HCT116 (cell line): ENCODE measurements around the gene PRR36. TPM values are rescaled to one million over a fixed set of nuclear protein-coding genes. Genes with fewer than 3 reads are reported as not detected.

ENCODE experiments used
- ATAC-seq: fragments of 200-7000 bp; cut with Tn5 transposase; 2 replicates; pipeline ENCODE4 v1.9.1; 2020; ENCODE audit warnings: mild to moderate bottlenecking, moderate library complexity
- BruUV-seq: library from RNA; stranded (reverse); fragments of 400-500 nt; replicated peaks from 2 replicates; lab custom pipeline; 2021; lab: Mats Ljungman, UMichigan
- CTCF ChIA-PET: fragments of 300-600 bp; sonication (Branson Sonifier 250); formaldehyde crosslinking; loops from one replicate; lab custom pipeline; 2021; ENCODE audit warnings: antibody characterized with exemption; lab: Charles Lee
- POLR2A ChIA-PET: fragments of 300-600, 350-600 bp; sonication (Branson Sonifier 250); formaldehyde crosslinking; loops from one replicate; lab custom pipeline; 2021; ENCODE audit warnings: antibody characterized with exemption; lab: Charles Lee
- RAD21 ChIA-PET, 2 experiments: fragments of 300-600 bp; sonication (Branson Sonifier 250); formaldehyde crosslinking; loops; one replicate each; lab custom pipeline; 2023; ENCODE audit warnings: low total read pairs in 2 of 2; ENCODE audit not compliant: uncharacterized antibody in 2 of 2, unreplicated experiment in 2 of 2, low non-redundant PET in 1 of 2; lab: Charles Lee
- DNase-seq: peaks from one replicate; pipeline ENCODE4 v3.0.0-alpha.2; 2010; ENCODE audit warnings: low read depth, low spot score
- H2AFZ ChIP-seq: fragments of 200-600 bp; shearing (Covaris generic), sonication (generic); 2 replicates; pipeline ENCODE4 v1.6.1; 2017; ENCODE audit warnings: low read depth, mixed run types, mixed read lengths, antibody characterized with exemption, low read length; ENCODE audit not compliant: poor library complexity, severe bottlenecking
- H3K27ac ChIP-seq: 2 replicates; pipeline ENCODE4 v1.5.1; 2012; ENCODE audit warnings: low read depth, low read length
- H3K27me3 ChIP-seq: fragments of 200-600 bp; sonication (generic); 2 replicates; pipeline ENCODE4 v1.6.1; 2016; ENCODE audit warnings: mixed run types, low read length, mixed read lengths; ENCODE audit not compliant: insufficient read depth
- H3K36me3 ChIP-seq, 2 experiments: fragments of 200-500 bp in 1 of 2; fragments of 200-600 bp in 1 of 2; sonication (Bioruptor generic) in 1 of 2; sonication (generic) in 1 of 2; 2 replicates each; pipeline versions ENCODE4 v1.5.1 to v1.6.1; 2014 to 2016; ENCODE audit warnings: low read length in 2 of 2, inconsistent platforms in 1 of 2, mixed read lengths in 1 of 2, mixed run types in 1 of 2; ENCODE audit not compliant: insufficient read depth in 2 of 2, control insufficient read depth in 1 of 2
- H3K4me1 ChIP-seq, 2 experiments: fragments of 200-600 bp in 1 of 2; sonication (generic) in 1 of 2; 2 replicates each; pipeline versions ENCODE4 v1.5.1 to v1.6.1; 2012 to 2017; ENCODE audit warnings: low read length in 2 of 2, inconsistent platforms in 1 of 2, mild to moderate bottlenecking in 1 of 2, mixed read lengths in 1 of 2, mixed run types in 1 of 2, moderate library complexity in 1 of 2; ENCODE audit not compliant: insufficient read depth in 2 of 2, control insufficient read depth in 1 of 2
- H3K4me2 ChIP-seq: fragments of 200-600 bp; sonication (generic); 2 replicates; pipeline ENCODE4 v1.6.1; 2017; ENCODE audit warnings: mixed run types, low read length, mixed read lengths
- H3K4me3 ChIP-seq, 2 experiments: fragments of 200-600 bp in 1 of 2; sonication (generic) in 1 of 2; replicated peaks in 1 of 2; 2 replicates each; pipeline ENCODE4 v1.5.1; 2011 to 2016; ENCODE audit warnings: low read length in 2 of 2, control low read depth in 1 of 2, low read depth in 1 of 2, mild to moderate bottlenecking in 1 of 2, mixed read lengths in 1 of 2, mixed run types in 1 of 2
- H3K79me2 ChIP-seq: fragments of 200-600 bp; sonication (generic); 2 replicates; pipeline ENCODE4 v1.6.1; 2017; ENCODE audit warnings: mild to moderate bottlenecking, mixed run types, low read length, moderate library complexity, mixed read lengths; ENCODE audit not compliant: insufficient read depth
- H3K9ac ChIP-seq: fragments of 200-600 bp; sonication (generic); 2 replicates; pipeline ENCODE4 v1.6.1; 2016; ENCODE audit warnings: low read length, mixed read lengths
- H3K9me2 ChIP-seq: fragments of 200-600 bp; sonication (generic), shearing (Covaris generic); 2 replicates; pipeline ENCODE4 v1.6.1; 2017; ENCODE audit warnings: mixed run types, mild to moderate bottlenecking, moderate library complexity; ENCODE audit not compliant: insufficient read depth
- H3K9me3 ChIP-seq, 2 experiments: fragments of 200-500 bp in 1 of 2; fragments of 200-600 bp in 1 of 2; sonication (Bioruptor generic) in 1 of 2; sonication (generic) in 1 of 2; 2 replicates each; pipeline ENCODE4 v1.6.1; 2014 to 2017; ENCODE audit warnings: low read length in 2 of 2, mixed read lengths in 2 of 2, inconsistent platforms in 1 of 2, low read depth in 1 of 2, mild to moderate bottlenecking in 1 of 2, mixed run types in 1 of 2, moderate library complexity in 1 of 2; ENCODE audit not compliant: control insufficient read depth in 1 of 2, insufficient read depth in 1 of 2
- H4K20me1 ChIP-seq: fragments of 200-600 bp; sonication (generic), shearing (Covaris generic); 2 replicates; pipeline ENCODE4 v1.6.1; 2017; ENCODE audit warnings: mixed run types, mild to moderate bottlenecking, moderate library complexity; ENCODE audit not compliant: insufficient read depth
- CEBPB ChIP-seq: IDR thresholded peaks from 2 replicates; pipeline ENCODE4 v1.6.1; 2012; ENCODE audit warnings: low read depth
- CTCF ChIP-seq, 3 experiments: fragments of 200-600 bp in 1 of 3; sonication (generic) in 1 of 3; IDR thresholded peaks in 2 of 3; conservative IDR thresholded peaks in 1 of 3; 2 replicates each; pipeline ENCODE4 v1.5.1; 2012 to 2017; ENCODE audit warnings: low read depth in 2 of 3, low read length in 2 of 3, antibody characterized with exemption in 1 of 3, borderline replicate concordance in 1 of 3, control low read depth in 1 of 3, mild to moderate bottlenecking in 1 of 3, mixed read lengths in 1 of 3, mixed run types in 1 of 3, moderate library complexity in 1 of 3; ENCODE audit not compliant: insufficient read depth in 1 of 3
- EGR1 ChIP-seq: IDR thresholded peaks from 2 replicates; pipeline ENCODE4 v1.6.1; 2012; ENCODE audit warnings: low read depth
- ELF1 ChIP-seq: IDR thresholded peaks from 2 replicates; pipeline ENCODE4 v1.6.1; 2012; ENCODE audit warnings: low read depth, borderline replicate concordance
- EZH2phosphoT487 ChIP-seq: fragments of 200-600 bp; IDR thresholded peaks from 2 replicates; pipeline ENCODE4 v1.6.1; 2018; ENCODE audit warnings: antibody characterized with exemption, borderline replicate concordance
- FOSL1 ChIP-seq: IDR thresholded peaks from 2 replicates; pipeline ENCODE4 v1.6.1; 2012; ENCODE audit warnings: low read depth
- JUND ChIP-seq: IDR thresholded peaks from 2 replicates; pipeline ENCODE4 v1.6.1; 2012
- POLR2A ChIP-seq: IDR thresholded peaks from 2 replicates; pipeline ENCODE4 v1.7.0; 2011; ENCODE audit warnings: borderline replicate concordance; ENCODE audit not compliant: insufficient read depth, insufficient read length; ENCODE audit errors: extremely low read depth
- SP1 ChIP-seq: IDR thresholded peaks from 2 replicates; pipeline ENCODE4 v1.6.1; 2012; ENCODE audit warnings: low read depth
- TCF7L2 ChIP-seq: IDR thresholded peaks from 2 replicates; pipeline ENCODE4 v1.7.0; 2011; ENCODE audit warnings: borderline replicate concordance, inconsistent platforms; ENCODE audit not compliant: insufficient read depth, insufficient read length; ENCODE audit errors: extremely low read depth
- ZFX ChIP-seq: fragments of 450-650 bp; IDR thresholded peaks from 2 replicates; pipeline ENCODE4 v1.6.1; 2017
- ZNF274 ChIP-seq: fragments of 200-500 bp; sonication (Bioruptor generic); IDR thresholded peaks from 2 replicates; pipeline ENCODE4 v1.6.1; 2014; ENCODE audit warnings: mild to moderate bottlenecking, low read depth, low read length, inconsistent platforms
- intact Hi-C: fragments of 100-400 bp; cut with micrococcal nuclease; formaldehyde crosslinking; loops from 2 replicates; pipeline ENCODE4 v1.10.0; 2022
- total RNA-seq: library from RNA; stranded (reverse); gene quantifications from one replicate; pipeline ENCODE4 v1.2.1, GENCODE V29; 2021; ENCODE audit not compliant: unreplicated experiment
- TF ChIP-seq, protein P1 (sequence below): IDR thresholded peaks from 2 replicates; pipeline ENCODE4 v1.6.1; 2012; ENCODE audit warnings: low read depth
- TF ChIP-seq, protein P2 (sequence below): IDR thresholded peaks from 2 replicates; pipeline ENCODE4 v1.6.1; 2012

Gene PRR36
- total RNA-seq, 1 experiment from 2014 or later = 7.5 TPM

GRCh38 chr19:7908078-7908699 lies 34.0 kb upstream of the PRR36 start:
- peaks cover 3 to 15% of the 10 kb centered on the region in 2 experiments; a peak in 2 of 4 replicates for H3K4me1 ChIP-seq
- no peak overlapping the region for H3K9ac ChIP-seq
- DNase-seq (no peak), ATAC-seq (no peak)
- no peak for TF ChIP-seq EZH2phosphoT487
- no peak for TF ChIP-seq ZNF274
- ChIA-PET RAD21 (no interaction called here), CTCF (no interaction called here), POLR2A (no interaction called here)
- H3K36me3 ChIP-seq = peaks cover 5 to 6% of the 10 kb centered on the region in 2 experiments; a peak in 3 of 4 replicates
- no peak overlapping the region for H3K4me2 ChIP-seq
- intact Hi-C loops = no loop called here
- H2AFZ ChIP-seq = no peak overlapping the region
- no peak overlapping the region for H3K4me3 ChIP-seq
- H3K79me2 ChIP-seq = peaks cover 55% of the 10 kb centered on the region
- H3K9me3 ChIP-seq = no peaks in the 10 kb centered on the region
- BruUV-seq = no TSS peak
- H3K27ac ChIP-seq = no peak overlapping the region; the same call in 1 of the 2 replicates
- H3K9me2 ChIP-seq = no peaks in the 10 kb centered on the region
- no peaks in the 10 kb centered on the region for H4K20me1 ChIP-seq
- H3K27me3 ChIP-seq = no peaks in the 10 kb centered on the region

DNA sequence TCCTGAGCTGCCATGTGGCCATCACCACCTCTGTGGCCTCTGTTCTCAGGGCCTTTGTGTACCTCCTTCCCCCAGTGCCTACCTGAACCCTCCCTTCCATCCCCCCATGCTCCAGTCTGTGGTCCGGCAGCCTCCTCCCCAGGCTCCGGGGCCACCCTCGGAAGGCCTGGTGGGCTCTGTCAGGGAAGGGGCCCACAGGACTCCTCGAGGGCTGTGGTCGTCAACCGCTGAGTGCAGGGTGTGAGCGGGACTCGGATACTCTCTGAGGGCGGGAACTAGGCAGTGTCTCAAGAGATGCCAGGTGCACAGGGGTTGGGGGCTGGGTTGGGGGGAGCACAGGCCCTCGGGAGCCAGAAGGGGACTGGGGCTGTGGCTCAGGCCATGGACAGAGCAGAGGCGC lies 33.4 kb upstream of the PRR36 start:
- Histone ChIP-seq H3K9me3 (no peaks in the 10 kb centered on the region), H3K9me2 (no peaks in the 10 kb centered on the region), H3K9ac (no peak overlapping the region), H3K27ac (no peak overlapping the region), H3K79me2 (peaks cover 62% of the 10 kb centered on the region), H2AFZ (no peak overlapping the region), H3K4me2 (no peak overlapping the region), H3K27me3 (no peaks in the 10 kb centered on the region), H3K4me1 (peaks cover 3 to 22% of the 10 kb centered on the region in 2 experiments; a peak in 2 of 4 replicates), H3K36me3 (peaks cover 5 to 6% of the 10 kb centered on the region in 2 experiments; a peak in 3 of 4 replicates), H4K20me1 (no peaks in the 10 kb centered on the region), H3K4me3 (no peak overlapping the region)
- ATAC-seq = no peak
- POLR2A ChIA-PET = no interaction called here
- RAD21 ChIA-PET = no interaction called here
- DNase-seq = no peak
- CTCF ChIA-PET = no interaction called here
- no TSS peak for BruUV-seq
- intact Hi-C loops = no loop called here
- TF ChIP-seq ZFX = no peak
- TF ChIP-seq, protein P1, sequence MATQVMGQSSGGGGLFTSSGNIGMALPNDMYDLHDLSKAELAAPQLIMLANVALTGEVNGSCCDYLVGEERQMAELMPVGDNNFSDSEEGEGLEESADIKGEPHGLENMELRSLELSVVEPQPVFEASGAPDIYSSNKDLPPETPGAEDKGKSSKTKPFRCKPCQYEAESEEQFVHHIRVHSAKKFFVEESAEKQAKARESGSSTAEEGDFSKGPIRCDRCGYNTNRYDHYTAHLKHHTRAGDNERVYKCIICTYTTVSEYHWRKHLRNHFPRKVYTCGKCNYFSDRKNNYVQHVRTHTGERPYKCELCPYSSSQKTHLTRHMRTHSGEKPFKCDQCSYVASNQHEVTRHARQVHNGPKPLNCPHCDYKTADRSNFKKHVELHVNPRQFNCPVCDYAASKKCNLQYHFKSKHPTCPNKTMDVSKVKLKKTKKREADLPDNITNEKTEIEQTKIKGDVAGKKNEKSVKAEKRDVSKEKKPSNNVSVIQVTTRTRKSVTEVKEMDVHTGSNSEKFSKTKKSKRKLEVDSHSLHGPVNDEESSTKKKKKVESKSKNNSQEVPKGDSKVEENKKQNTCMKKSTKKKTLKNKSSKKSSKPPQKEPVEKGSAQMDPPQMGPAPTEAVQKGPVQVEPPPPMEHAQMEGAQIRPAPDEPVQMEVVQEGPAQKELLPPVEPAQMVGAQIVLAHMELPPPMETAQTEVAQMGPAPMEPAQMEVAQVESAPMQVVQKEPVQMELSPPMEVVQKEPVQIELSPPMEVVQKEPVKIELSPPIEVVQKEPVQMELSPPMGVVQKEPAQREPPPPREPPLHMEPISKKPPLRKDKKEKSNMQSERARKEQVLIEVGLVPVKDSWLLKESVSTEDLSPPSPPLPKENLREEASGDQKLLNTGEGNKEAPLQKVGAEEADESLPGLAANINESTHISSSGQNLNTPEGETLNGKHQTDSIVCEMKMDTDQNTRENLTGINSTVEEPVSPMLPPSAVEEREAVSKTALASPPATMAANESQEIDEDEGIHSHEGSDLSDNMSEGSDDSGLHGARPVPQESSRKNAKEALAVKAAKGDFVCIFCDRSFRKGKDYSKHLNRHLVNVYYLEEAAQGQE = no peak
- TF ChIP-seq, protein P2, sequence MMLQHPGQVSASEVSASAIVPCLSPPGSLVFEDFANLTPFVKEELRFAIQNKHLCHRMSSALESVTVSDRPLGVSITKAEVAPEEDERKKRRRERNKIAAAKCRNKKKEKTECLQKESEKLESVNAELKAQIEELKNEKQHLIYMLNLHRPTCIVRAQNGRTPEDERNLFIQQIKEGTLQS = no peak
- TF ChIP-seq FOSL1 = no peak
- TF ChIP-seq EGR1 = no peak
- TF ChIP-seq SP1 = no peak
- TF ChIP-seq CTCF (IDR thresholded peaks at IDR 0.05 in 2 of 3, conservative IDR thresholded peaks at IDR 0.05 in 1 of 3; ENCODE audit: borderline replicate concordance in 1 of 3, insufficient read depth in 1 of 3, low read depth in 2 of 3, low read length in 2 of 3) = no peak
- TF ChIP-seq ELF1 = no peak
- no peak for TF ChIP-seq POLR2A
- no peak for TF ChIP-seq JUND
- no peak for TF ChIP-seq TCF7L2
- TF ChIP-seq CEBPB = no peak
